HCT116 (cell line): ENCODE data around the gene PAH.

Source experiments
- CEBPB ChIP-seq: IDR thresholded peaks from 2 replicates; pipeline ENCODE4 v1.6.1; 2012; ENCODE audit warnings: low read depth
- EZH2 ChIP-seq: fragments of 200-600 bp; sonication (generic); IDR thresholded peaks from 2 replicates; pipeline ENCODE4 v1.6.1; 2017; ENCODE audit warnings: antibody characterized with exemption, mixed run types
- EZH2phosphoT487 ChIP-seq: fragments of 200-600 bp; IDR thresholded peaks from 2 replicates; pipeline ENCODE4 v1.6.1; 2018; ENCODE audit warnings: antibody characterized with exemption, borderline replicate concordance
- JUND ChIP-seq: IDR thresholded peaks from 2 replicates; pipeline ENCODE4 v1.6.1; 2012
- MAX ChIP-seq: IDR thresholded peaks from 2 replicates; pipeline ENCODE4 v1.6.1; 2012
- POLR2A ChIP-seq: IDR thresholded peaks from 2 replicates; pipeline ENCODE4 v1.7.0; 2011; ENCODE audit warnings: borderline replicate concordance; ENCODE audit not compliant: insufficient read depth, insufficient read length; ENCODE audit errors: extremely low read depth
- POLR2AphosphoS5 ChIP-seq: IDR thresholded peaks from 2 replicates; pipeline ENCODE4 v1.6.1; 2011; ENCODE audit warnings: mild to moderate bottlenecking, low read depth, low read length, moderate library complexity
- RAD21 ChIP-seq: IDR thresholded peaks from 2 replicates; pipeline ENCODE4 v1.6.1; 2012; ENCODE audit warnings: low read depth, mild to moderate bottlenecking
- SIN3A ChIP-seq: IDR thresholded peaks from 2 replicates; pipeline ENCODE4 v1.6.1; 2012; ENCODE audit warnings: low read depth
- TCF7L2 ChIP-seq: IDR thresholded peaks from 2 replicates; pipeline ENCODE4 v1.7.0; 2011; ENCODE audit warnings: borderline replicate concordance, inconsistent platforms; ENCODE audit not compliant: insufficient read depth, insufficient read length; ENCODE audit errors: extremely low read depth
- YY1 ChIP-seq: IDR thresholded peaks from 2 replicates; pipeline ENCODE4 v1.6.1; 2011; ENCODE audit warnings: low read length, low read depth, moderate library complexity, mild to moderate bottlenecking; ENCODE audit not compliant: insufficient replicate concordance; ENCODE audit errors: extremely low read depth
- TF ChIP-seq, protein P1 (sequence below): IDR thresholded peaks from 2 replicates; pipeline ENCODE4 v1.6.1; 2012; ENCODE audit warnings: low read depth
- TF ChIP-seq, protein P2 (sequence below), 3 experiments: fragments of 200-600 bp in 1 of 3; sonication (generic) in 1 of 3; IDR thresholded peaks in 2 of 3; conservative IDR thresholded peaks in 1 of 3; 2 replicates each; pipeline ENCODE4 v1.5.1; 2012 to 2017; ENCODE audit warnings: low read depth in 2 of 3, low read length in 2 of 3, antibody characterized with exemption in 1 of 3, borderline replicate concordance in 1 of 3, control low read depth in 1 of 3, mild to moderate bottlenecking in 1 of 3, mixed read lengths in 1 of 3, mixed run types in 1 of 3, moderate library complexity in 1 of 3; ENCODE audit not compliant: insufficient read depth in 1 of 3

DNA sequence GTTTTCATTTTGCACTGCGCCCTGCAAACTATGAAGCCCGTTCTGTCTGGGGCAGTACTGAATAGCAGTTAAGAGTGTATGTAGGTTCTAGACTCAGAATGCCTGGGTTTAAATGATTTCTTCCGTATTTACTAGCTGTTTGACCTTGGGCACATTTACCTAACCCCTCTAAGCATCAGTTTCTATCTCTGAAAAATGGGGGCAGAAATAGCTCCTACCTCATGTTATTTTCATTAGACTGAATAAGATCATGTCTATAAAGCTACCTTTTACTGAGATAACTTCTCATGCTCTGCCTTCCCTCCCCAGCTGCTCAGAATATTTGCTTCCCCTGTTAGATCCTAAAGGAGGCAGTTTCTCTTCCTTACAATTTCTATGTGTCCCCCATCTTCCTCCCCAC, 5.7 kb downstream of the PAH start:
- TF ChIP-seq TCF7L2 (no peak), EZH2 (no peak), YY1 (no peak), EZH2phosphoT487 (no peak), POLR2AphosphoS5 (no peak), POLR2A (no peak), RAD21 (no peak), CEBPB (no peak), JUND (no peak), SIN3A (no peak), MAX (no peak)
- TF ChIP-seq, protein P1, sequence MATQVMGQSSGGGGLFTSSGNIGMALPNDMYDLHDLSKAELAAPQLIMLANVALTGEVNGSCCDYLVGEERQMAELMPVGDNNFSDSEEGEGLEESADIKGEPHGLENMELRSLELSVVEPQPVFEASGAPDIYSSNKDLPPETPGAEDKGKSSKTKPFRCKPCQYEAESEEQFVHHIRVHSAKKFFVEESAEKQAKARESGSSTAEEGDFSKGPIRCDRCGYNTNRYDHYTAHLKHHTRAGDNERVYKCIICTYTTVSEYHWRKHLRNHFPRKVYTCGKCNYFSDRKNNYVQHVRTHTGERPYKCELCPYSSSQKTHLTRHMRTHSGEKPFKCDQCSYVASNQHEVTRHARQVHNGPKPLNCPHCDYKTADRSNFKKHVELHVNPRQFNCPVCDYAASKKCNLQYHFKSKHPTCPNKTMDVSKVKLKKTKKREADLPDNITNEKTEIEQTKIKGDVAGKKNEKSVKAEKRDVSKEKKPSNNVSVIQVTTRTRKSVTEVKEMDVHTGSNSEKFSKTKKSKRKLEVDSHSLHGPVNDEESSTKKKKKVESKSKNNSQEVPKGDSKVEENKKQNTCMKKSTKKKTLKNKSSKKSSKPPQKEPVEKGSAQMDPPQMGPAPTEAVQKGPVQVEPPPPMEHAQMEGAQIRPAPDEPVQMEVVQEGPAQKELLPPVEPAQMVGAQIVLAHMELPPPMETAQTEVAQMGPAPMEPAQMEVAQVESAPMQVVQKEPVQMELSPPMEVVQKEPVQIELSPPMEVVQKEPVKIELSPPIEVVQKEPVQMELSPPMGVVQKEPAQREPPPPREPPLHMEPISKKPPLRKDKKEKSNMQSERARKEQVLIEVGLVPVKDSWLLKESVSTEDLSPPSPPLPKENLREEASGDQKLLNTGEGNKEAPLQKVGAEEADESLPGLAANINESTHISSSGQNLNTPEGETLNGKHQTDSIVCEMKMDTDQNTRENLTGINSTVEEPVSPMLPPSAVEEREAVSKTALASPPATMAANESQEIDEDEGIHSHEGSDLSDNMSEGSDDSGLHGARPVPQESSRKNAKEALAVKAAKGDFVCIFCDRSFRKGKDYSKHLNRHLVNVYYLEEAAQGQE, result no peak
- TF ChIP-seq, protein P2, sequence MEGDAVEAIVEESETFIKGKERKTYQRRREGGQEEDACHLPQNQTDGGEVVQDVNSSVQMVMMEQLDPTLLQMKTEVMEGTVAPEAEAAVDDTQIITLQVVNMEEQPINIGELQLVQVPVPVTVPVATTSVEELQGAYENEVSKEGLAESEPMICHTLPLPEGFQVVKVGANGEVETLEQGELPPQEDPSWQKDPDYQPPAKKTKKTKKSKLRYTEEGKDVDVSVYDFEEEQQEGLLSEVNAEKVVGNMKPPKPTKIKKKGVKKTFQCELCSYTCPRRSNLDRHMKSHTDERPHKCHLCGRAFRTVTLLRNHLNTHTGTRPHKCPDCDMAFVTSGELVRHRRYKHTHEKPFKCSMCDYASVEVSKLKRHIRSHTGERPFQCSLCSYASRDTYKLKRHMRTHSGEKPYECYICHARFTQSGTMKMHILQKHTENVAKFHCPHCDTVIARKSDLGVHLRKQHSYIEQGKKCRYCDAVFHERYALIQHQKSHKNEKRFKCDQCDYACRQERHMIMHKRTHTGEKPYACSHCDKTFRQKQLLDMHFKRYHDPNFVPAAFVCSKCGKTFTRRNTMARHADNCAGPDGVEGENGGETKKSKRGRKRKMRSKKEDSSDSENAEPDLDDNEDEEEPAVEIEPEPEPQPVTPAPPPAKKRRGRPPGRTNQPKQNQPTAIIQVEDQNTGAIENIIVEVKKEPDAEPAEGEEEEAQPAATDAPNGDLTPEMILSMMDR (IDR thresholded peaks at IDR 0.05 in 2 of 3, conservative IDR thresholded peaks at IDR 0.05 in 1 of 3; ENCODE audit: borderline replicate concordance in 1 of 3, insufficient read depth in 1 of 3, low read depth in 2 of 3, low read length in 2 of 3), result no peak
